Stimulated activated naive B cell treated with anti-CD40 and anti-IgM and Interleukin-4, amounts not matched to agents 10 μg/mL and 1 μg/mL and 100 μg/mL, for 72 hours (primary cell): ENCODE measurements around the gene MAT2B.

ENCODE experiments used
- ATAC-seq, 2 donors: fragments of 150-1000 bp; cut with Tn5 transposase; replicated peaks; 2 replicates each; pipeline ENCODE4 v1.10.0; 2021; ENCODE audit warnings: moderate library complexity in 1 of 2
- DNase-seq: peaks from one replicate; pipeline ENCODE4 v3.0.0; 2021
- H3K27ac Mint-ChIP-seq: one replicate; pipeline ENCODE4 v1.8.0; 2022; ENCODE audit warnings: mild to moderate bottlenecking, mixed read lengths
- H3K27me3 Mint-ChIP-seq, 2 donors: one replicate each; pipeline ENCODE4 v1.8.0; 2022; ENCODE audit warnings: mixed read lengths in 2 of 2
- H3K36me3 Mint-ChIP-seq, 2 donors: one replicate each; pipeline ENCODE4 v1.8.0; 2022; ENCODE audit warnings: mixed read lengths in 2 of 2, mild to moderate bottlenecking in 1 of 2
- H3K4me1 Mint-ChIP-seq, 2 donors: one replicate each; pipeline ENCODE4 v1.8.0; 2022; ENCODE audit warnings: mixed read lengths in 2 of 2, mild to moderate bottlenecking in 1 of 2
- H3K4me3 Mint-ChIP-seq, 2 donors: one replicate each; pipeline ENCODE4 v1.8.0; 2022; ENCODE audit warnings: mild to moderate bottlenecking in 2 of 2, mixed read lengths in 2 of 2, moderate library complexity in 1 of 2
- H3K9me3 Mint-ChIP-seq, 2 donors: one replicate each; pipeline ENCODE4 v1.8.0; 2022; ENCODE audit warnings: mixed read lengths in 2 of 2, mild to moderate bottlenecking in 1 of 2

Gene MAT2B

GRCh38 chr5:163552536-163552935 lies 47.1 kb downstream of the MAT2B start:
- no peak overlapping the region for H3K4me3 Mint-ChIP-seq
- no peak for ATAC-seq
- H3K36me3 Mint-ChIP-seq, result no peaks in the 10 kb centered on the region
- H3K27me3 Mint-ChIP-seq, result peaks cover 27 to 31% of the 10 kb centered on the region in 2 donors
- no peak overlapping the region for H3K27ac Mint-ChIP-seq
- no peak for DNase-seq
- no peaks in the 10 kb centered on the region for H3K9me3 Mint-ChIP-seq
- H3K4me1 Mint-ChIP-seq, result no peaks in the 10 kb centered on the region

DNA sequence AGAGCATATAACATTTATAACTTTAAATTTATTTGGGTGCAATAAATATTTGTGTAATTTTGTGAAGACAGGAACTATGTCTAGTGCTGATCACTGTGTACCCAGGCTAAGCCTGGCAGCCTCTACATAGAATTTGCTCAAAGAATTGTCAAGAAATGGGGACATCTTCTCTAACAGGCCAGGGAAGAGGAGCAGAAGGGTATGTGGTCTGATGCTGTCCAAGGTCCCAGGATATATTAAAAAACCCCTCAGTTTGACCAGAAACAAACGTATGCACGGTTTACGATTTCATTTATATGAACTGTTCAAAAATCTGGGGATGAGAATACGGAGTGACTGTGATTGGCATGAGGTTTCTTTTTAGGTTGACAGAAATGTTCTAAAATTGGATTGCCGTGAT lies 55.9 kb downstream of the MAT2B start:
- no peaks in the 10 kb centered on the region for H3K9me3 Mint-ChIP-seq
- DNase-seq, result no peak
- no peak overlapping the region for H3K27ac Mint-ChIP-seq
- peaks cover 8 to 10% of the 10 kb centered on the region in 2 donors for H3K4me1 Mint-ChIP-seq
- no peak overlapping the region for H3K4me3 Mint-ChIP-seq
- no peak for ATAC-seq
- peaks cover 51 to 52% of the 10 kb centered on the region in 2 donors for H3K27me3 Mint-ChIP-seq
- H3K36me3 Mint-ChIP-seq, result no peaks in the 10 kb centered on the region

DNA sequence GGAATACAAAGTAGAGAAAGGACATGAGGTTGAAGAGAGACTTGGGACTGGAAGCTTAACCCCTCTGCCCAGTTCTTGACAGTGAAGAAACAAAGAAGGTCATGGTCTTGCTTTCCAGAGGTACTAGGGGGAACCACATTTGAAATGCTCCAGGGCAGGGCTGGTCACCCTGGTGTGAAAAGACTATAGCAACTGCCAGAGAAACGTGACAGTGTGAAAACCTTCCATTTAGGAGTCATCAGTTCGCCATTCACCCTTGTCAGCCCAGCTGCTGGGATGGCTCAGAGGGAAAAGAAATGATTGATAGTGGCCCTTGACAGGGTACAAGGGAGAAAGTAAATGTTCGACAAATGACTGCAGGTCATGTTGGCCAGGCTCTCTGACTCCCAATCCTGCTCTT lies 56.7 kb downstream of the MAT2B start:
- Mint-ChIP-seq H3K36me3 (no peaks in the 10 kb centered on the region), H3K27ac (no peak overlapping the region), H3K4me3 (no peak overlapping the region), H3K27me3 (peaks cover 54 to 59% of the 10 kb centered on the region in 2 donors), H3K4me1 (peaks cover 11 to 18% of the 10 kb centered on the region in 2 donors), H3K9me3 (no peaks in the 10 kb centered on the region)
- no peak for DNase-seq
- ATAC-seq, result no peak

DNA sequence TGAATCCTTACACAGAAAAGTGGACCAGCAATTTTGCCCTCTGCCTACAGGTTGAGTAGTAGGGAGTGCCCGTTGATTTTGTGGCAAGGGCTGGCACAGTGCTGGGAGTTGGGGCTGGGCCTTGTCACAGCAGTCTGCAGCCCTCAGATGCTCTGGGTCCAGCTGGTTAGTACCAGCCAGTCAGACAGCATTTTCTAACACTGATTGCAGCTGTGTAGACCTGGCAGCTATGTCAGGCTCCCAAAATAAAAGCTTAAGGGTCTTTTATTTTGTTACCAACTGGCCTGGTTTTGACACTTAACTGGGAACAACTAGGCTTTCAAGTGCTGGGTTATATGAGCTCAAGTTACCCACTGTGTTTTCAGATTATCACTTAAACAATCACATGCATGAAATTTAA lies 57.7 kb downstream of the MAT2B start:
- H3K4me1 Mint-ChIP-seq, result peaks cover 11 to 18% of the 10 kb centered on the region in 2 donors
- no peaks in the 10 kb centered on the region for H3K9me3 Mint-ChIP-seq
- no peak overlapping the region for H3K4me3 Mint-ChIP-seq
- no peak overlapping the region for H3K27ac Mint-ChIP-seq
- no peaks in the 10 kb centered on the region for H3K36me3 Mint-ChIP-seq
- DNase-seq, result no peak
- peaks cover 63 to 69% of the 10 kb centered on the region in 2 donors for H3K27me3 Mint-ChIP-seq
- ATAC-seq, result no peak

DNA sequence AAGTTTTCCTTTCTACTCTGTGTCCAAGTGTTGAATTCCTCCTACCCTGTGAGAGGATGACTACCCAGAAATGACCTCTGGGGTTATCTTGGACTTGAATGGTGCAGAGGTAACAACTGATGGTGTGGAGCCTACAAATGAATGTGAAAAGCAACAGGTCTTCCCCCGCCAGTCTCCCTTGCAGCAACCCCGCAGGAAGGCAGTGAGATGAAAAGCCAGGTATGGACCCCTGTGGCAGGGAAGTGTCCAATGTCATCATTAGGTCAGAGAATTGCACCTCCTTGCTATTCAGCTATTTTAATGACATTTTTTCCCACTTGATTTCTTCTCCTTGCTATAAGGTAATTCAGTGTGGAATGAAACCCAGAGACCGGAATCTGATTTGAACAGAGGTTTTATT lies 58.5 kb downstream of the MAT2B start:
- no peak overlapping the region for H3K4me3 Mint-ChIP-seq
- DNase-seq, result no peak
- peaks cover 11 to 18% of the 10 kb centered on the region in 2 donors for H3K4me1 Mint-ChIP-seq
- no peak overlapping the region for H3K27ac Mint-ChIP-seq
- no peak for ATAC-seq
- H3K36me3 Mint-ChIP-seq, result no peaks in the 10 kb centered on the region
- H3K27me3 Mint-ChIP-seq, result peaks cover 64 to 71% of the 10 kb centered on the region in 2 donors
- no peaks in the 10 kb centered on the region for H3K9me3 Mint-ChIP-seq

DNA sequence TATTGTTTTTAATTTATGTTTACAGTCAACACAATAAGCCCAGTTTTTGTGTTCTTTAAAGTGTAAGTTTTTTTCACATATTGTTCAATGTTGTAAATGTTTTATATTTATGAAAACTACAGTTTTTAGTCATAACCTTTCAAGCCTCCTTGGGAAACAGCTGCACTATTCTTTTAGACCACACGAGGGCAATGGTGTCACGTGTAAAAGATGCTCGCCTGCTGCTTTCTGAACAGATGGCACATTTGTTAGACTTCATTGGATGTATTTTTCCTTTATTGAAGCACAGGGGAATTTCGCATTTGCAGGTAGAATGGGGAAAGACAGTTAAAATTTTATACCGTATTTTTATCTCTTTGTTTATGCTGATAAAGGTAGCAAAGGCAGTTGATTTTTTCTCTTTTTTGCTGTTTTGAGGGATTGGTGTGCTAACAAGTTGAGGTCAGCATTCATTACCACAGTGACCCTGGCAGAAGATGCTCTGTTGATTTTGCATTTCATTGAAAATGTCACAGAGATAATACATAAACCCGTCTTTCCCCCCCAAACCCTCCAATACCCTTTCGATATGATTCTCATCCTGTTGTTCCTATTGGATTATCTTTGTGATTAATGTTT lies 59.0 kb downstream of the MAT2B start:
- no peak overlapping the region for H3K4me3 Mint-ChIP-seq
- ATAC-seq (no peak), DNase-seq (peak; percentile 44)
- no peak overlapping the region for H3K27ac Mint-ChIP-seq
- peaks cover 66 to 72% of the 10 kb centered on the region in 2 donors for H3K27me3 Mint-ChIP-seq
- no peaks in the 10 kb centered on the region for H3K36me3 Mint-ChIP-seq
- no peaks in the 10 kb centered on the region for H3K9me3 Mint-ChIP-seq
- H3K4me1 Mint-ChIP-seq, result peaks cover 11 to 18% of the 10 kb centered on the region in 2 donors

DNA sequence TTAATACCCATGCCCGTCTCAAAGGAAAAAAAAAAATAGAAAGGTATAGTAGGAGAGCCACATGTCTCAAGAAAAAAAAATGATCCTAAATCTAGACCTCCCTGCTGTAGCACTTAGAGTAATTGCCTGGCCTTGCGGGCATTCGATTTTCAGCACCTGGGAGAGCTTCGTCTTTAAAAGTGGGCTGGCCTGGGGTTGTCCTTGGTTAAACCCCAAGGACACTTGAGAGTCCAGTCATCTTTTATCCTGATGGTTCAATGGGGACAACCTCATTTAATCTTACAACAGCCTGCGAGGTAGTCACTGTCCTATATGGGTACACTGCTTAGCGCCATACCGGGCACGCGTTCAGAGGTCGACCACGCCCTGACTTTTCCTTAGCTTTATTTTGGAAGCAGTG lies 60.1 kb downstream of the MAT2B start:
- Mint-ChIP-seq H3K4me1 (peaks cover 11 to 18% of the 10 kb centered on the region in 2 donors), H3K27me3 (peaks cover 66 to 81% of the 10 kb centered on the region in 2 donors), H3K27ac (no peak overlapping the region), H3K9me3 (no peaks in the 10 kb centered on the region), H3K4me3 (peak overlapping the region; percentile 80 to 81), H3K36me3 (no peaks in the 10 kb centered on the region)
- no peak for DNase-seq
- peak in 1 of 2 donors; percentile 5 for ATAC-seq

- DNase-seq, result peak; percentile 27
- Mint-ChIP-seq H3K27ac (no peak overlapping the region), H3K4me3 (peak overlapping the region; percentile 80 to 81), H3K4me1 (peaks cover 11 to 18% of the 10 kb centered on the region in 2 donors), H3K36me3 (no peaks in the 10 kb centered on the region), H3K9me3 (no peaks in the 10 kb centered on the region), H3K27me3 (peaks cover 61 to 79% of the 10 kb centered on the region in 2 donors)
- ATAC-seq, result peak; percentile 78 to 89
Observed at GRCh38 chr5:163565931-163566608, 60.7 kb downstream of the MAT2B start.

DNA sequence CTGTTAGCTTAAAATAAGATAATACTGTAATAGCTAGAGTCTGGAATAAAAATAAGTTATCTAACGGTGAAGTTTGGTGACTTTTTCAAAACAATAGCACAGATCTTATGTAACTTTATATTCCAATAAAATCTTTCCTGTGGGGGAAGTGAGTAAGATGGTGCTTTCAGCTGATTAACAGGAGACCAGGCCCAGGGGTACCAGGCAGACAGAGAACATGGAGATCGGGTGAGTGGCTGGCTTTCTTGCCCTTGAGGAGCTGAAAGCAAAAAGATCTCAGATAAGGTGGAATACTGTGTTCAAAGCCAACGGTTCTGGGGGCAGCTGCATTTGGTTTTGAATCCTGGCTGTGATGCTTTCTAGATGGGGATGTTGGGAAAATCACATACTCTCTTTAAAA lies 61.3 kb downstream of the MAT2B start:
- H3K4me3 Mint-ChIP-seq, result no peak overlapping the region
- ATAC-seq (no peak), DNase-seq (no peak)
- H3K27me3 Mint-ChIP-seq, result peaks cover 58 to 78% of the 10 kb centered on the region in 2 donors
- peaks cover 11 to 18% of the 10 kb centered on the region in 2 donors for H3K4me1 Mint-ChIP-seq
- peak overlapping the region; percentile 10 for H3K27ac Mint-ChIP-seq
- H3K36me3 Mint-ChIP-seq, result no peaks in the 10 kb centered on the region
- H3K9me3 Mint-ChIP-seq, result no peaks in the 10 kb centered on the region

DNA sequence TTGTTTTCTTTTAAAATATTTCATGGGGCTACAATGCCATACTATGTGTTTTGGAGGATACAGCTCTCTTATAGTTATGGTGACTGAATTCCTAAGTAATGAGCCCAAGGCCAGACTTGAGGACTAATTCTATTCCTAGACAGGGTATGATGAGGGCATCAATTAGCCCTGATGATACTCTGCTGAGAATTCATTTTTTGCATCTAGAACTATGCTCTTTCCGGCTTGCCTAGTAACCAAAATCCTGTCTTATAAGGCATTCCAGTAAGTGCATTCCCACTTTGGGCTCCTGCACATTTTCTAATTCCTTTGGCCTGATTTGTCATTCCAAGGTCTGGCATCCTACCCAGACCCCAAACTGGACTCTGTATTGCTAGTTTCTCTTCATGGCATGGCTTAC lies 62.4 kb downstream of the MAT2B start:
- peaks cover 50 to 72% of the 10 kb centered on the region in 2 donors for H3K27me3 Mint-ChIP-seq
- H3K4me3 Mint-ChIP-seq, result no peak overlapping the region
- no peaks in the 10 kb centered on the region for H3K9me3 Mint-ChIP-seq
- DNase-seq (no peak), ATAC-seq (no peak)
- peaks cover 11 to 18% of the 10 kb centered on the region in 2 donors for H3K4me1 Mint-ChIP-seq
- H3K36me3 Mint-ChIP-seq, result no peaks in the 10 kb centered on the region
- H3K27ac Mint-ChIP-seq, result no peak overlapping the region
